Ascending aorta (tissue), 2 donors: ENCODE results near the gene PIM3. TPM values are rescaled to one million over a fixed set of nuclear protein-coding genes. Genes with fewer than 3 reads are reported as not detected.

Source experiments
- DNase-seq, 2 donors: peaks; one replicate each; pipeline ENCODE4 v3.0.0-alpha.2; 2019; ENCODE audit warnings: low spot score in 2 of 2
- H3K27ac ChIP-seq, 2 donors: fragments of 200-600 bp; sonication (generic); one replicate each; pipeline ENCODE4 v1.5.1; 2016 to 2017; ENCODE audit warnings: mild to moderate bottlenecking in 1 of 2
- H3K27me3 ChIP-seq: fragments of 200-600 bp; sonication (generic); one replicate; pipeline ENCODE4 v1.5.1; 2017
- H3K36me3 ChIP-seq, 2 donors: fragments of 200-600 bp; sonication (generic); one replicate each; pipeline ENCODE4 v1.5.1; 2016
- H3K4me1 ChIP-seq, 2 donors: fragments of 200-600 bp; sonication (generic); one replicate each; pipeline ENCODE4 v1.5.1; 2016 to 2017; ENCODE audit warnings: mild to moderate bottlenecking in 1 of 2
- H3K4me3 ChIP-seq, 2 donors: fragments of 200-600 bp; sonication (generic); one replicate each; pipeline ENCODE4 v1.5.1; 2016 to 2017; ENCODE audit warnings: mild to moderate bottlenecking in 1 of 2
- H3K9me3 ChIP-seq, 2 donors: fragments of 200-600 bp; sonication (generic); one replicate each; pipeline ENCODE4 v1.5.1; 2016
- CTCF ChIP-seq, 3 experiments: fragments of 200-600 bp in 2 of 3; fragments of 450-650 bp in 1 of 3; sonication (generic) in 2 of 3; IDR thresholded peaks; one replicate each; pipeline ENCODE4 v1.5.1; 2016 to 2019; ENCODE audit warnings: antibody characterized with exemption in 3 of 3, mild to moderate bottlenecking in 1 of 3, moderate library complexity in 1 of 3
- intact Hi-C: fragments of 100-400 bp; cut with DNase I; formaldehyde crosslinking; loops from one replicate; pipeline ENCODE4 v1.15.1; 2023
- total RNA-seq: library from RNA; depleted of rRNA; stranded (reverse); fragments of >200 nt; gene quantifications from one replicate; pipeline ENCODE4 v1.1.0, GENCODE V29; 2016

The PIM3 gene
- total RNA-seq, 1 donor from 2014 or later, result 269 TPM

GRCh38 chr22:49964136-49965090 lies 3.8 kb downstream of the PIM3 start:
- Histone ChIP-seq H3K36me3 (peaks cover 18 to 22% of the 10 kb centered on the region in 2 donors), H3K4me3 (peak overlapping the region in 1 of 2 donors; percentile 0), H3K27me3 (no peaks in the 10 kb centered on the region), H3K27ac (peak overlapping the region in 1 of 2 donors; percentile 96), H3K4me1 (peaks cover 0 to 40% of the 10 kb centered on the region in 2 donors), H3K9me3 (no peaks in the 10 kb centered on the region)
- no peak for TF ChIP-seq CTCF (IDR thresholded peaks at IDR 0.05)
- intact Hi-C loops, result loop anchor here (5.0 to 10.0 kb wide), 2 partner anchors 223 to 540 kb away; partner anchors contain the start of genes LMF2, NCAPH2 and TRABD
- peak; percentile 8 to 60 for DNase-seq

- Histone ChIP-seq H3K27me3 (no peaks in the 10 kb centered on the region), H3K36me3 (peaks cover 18 to 22% of the 10 kb centered on the region in 2 donors), H3K9me3 (no peaks in the 10 kb centered on the region), H3K4me1 (peaks cover 2 to 38% of the 10 kb centered on the region in 2 donors), H3K4me3 (no peak overlapping the region), H3K27ac (peak overlapping the region; percentile 69 to 85)
- no peak for TF ChIP-seq CTCF (IDR thresholded peaks at IDR 0.05)
- peak; percentile 8 to 63 for DNase-seq
- intact Hi-C loops, result loop anchor here (10.0 kb wide), 1 partner anchor 539 kb away; the partner anchor contains the start of genes LMF2 and NCAPH2
Observed at GRCh38 chr22:49965091-49966040, 4.8 kb downstream of the PIM3 start.

GRCh38 chr22:49966041-49966773 lies 5.6 kb downstream of the PIM3 start:
- peak; percentile 8 to 67 for DNase-seq
- Histone ChIP-seq H3K4me1 (peaks cover 3 to 43% of the 10 kb centered on the region in 2 donors), H3K9me3 (no peaks in the 10 kb centered on the region), H3K36me3 (peaks cover 18 to 22% of the 10 kb centered on the region in 2 donors), H3K27me3 (no peaks in the 10 kb centered on the region), H3K27ac (peak overlapping the region; percentile 69 to 85), H3K4me3 (no peak overlapping the region)
- intact Hi-C loops, result loop anchor here (10.0 kb wide), 1 partner anchor 539 kb away; the partner anchor contains the start of genes LMF2 and NCAPH2
- TF ChIP-seq CTCF (IDR thresholded peaks at IDR 0.05), result no peak

GRCh38 chr22:49966774-49967705 lies 6.5 kb downstream of the PIM3 start:
- TF ChIP-seq CTCF (IDR thresholded peaks at IDR 0.05), result no peak
- H3K4me1 ChIP-seq, result peaks cover 8 to 50% of the 10 kb centered on the region in 2 donors
- H3K4me3 ChIP-seq, result peak overlapping the region; percentile 16 to 32
- H3K27me3 ChIP-seq, result no peaks in the 10 kb centered on the region
- peak; percentile 8 to 75 for DNase-seq
- no peaks in the 10 kb centered on the region for H3K9me3 ChIP-seq
- H3K36me3 ChIP-seq, result peaks cover 18 to 22% of the 10 kb centered on the region in 2 donors
- intact Hi-C loops, result loop anchor here (10.0 kb wide), 1 partner anchor 538 kb away; the partner anchor contains the start of genes LMF2 and NCAPH2
- peak overlapping the region; percentile 69 to 85 for H3K27ac ChIP-seq
